ENCODE data around the gene KHDRBS2.
"Not testable (repeated sequence)": the region's sequence is repeated elsewhere in the genome, so short reads cannot be mapped to it uniquely, and the experiment has no call there.

KHDRBS2 gene

GRCh38 chr6:61857541-61857940 is 428.5 kb downstream of the KHDRBS2 start:
- peaks cover 8 to 14% of the 10 kb centered on the region in 2 donors for H3K9me3 Mint-ChIP-seq
- no peak overlapping the region for H3K27ac Mint-ChIP-seq
- no peaks in the 10 kb centered on the region for H3K27me3 Mint-ChIP-seq
- DNase-seq (no peak), ATAC-seq (replicated peaks) (no peak)
- no peaks in the 10 kb centered on the region for H3K4me1 Mint-ChIP-seq (ENCODE audit: low read depth in 2 of 2)
- no peaks in the 10 kb centered on the region for H3K36me3 Mint-ChIP-seq (ENCODE audit: insufficient read depth)
- no peak overlapping the region for H3K4me3 Mint-ChIP-seq

- Mint-ChIP-seq H3K4me3 (no peak overlapping the region), H3K27ac (no peak overlapping the region), H3K36me3 (ENCODE audit: insufficient read depth) (no peaks in the 10 kb centered on the region), H3K27me3 (no peaks in the 10 kb centered on the region), H3K9me3 (peaks cover 0 to 7% of the 10 kb centered on the region in 2 donors), H3K4me1 (ENCODE audit: low read depth in 2 of 2) (no peaks in the 10 kb centered on the region)
- DNase-seq (no peak), ATAC-seq (replicated peaks) (no peak)
Measured at GRCh38 chr6:61841958-61842357, 444.1 kb downstream of the KHDRBS2 start.

- Mint-ChIP-seq H3K9me3 (peaks cover 0 to 8% of the 10 kb centered on the region in 2 donors), H3K27me3 (no peaks in the 10 kb centered on the region), H3K36me3 (ENCODE audit: insufficient read depth) (no peaks in the 10 kb centered on the region), H3K27ac (no peak overlapping the region), H3K4me1 (ENCODE audit: low read depth in 2 of 2) (no peaks in the 10 kb centered on the region), H3K4me3 (no peak overlapping the region)
- ATAC-seq (replicated peaks) (no peak), DNase-seq (no peak)
Measured at GRCh38 chr6:61835237-61835636, 450.8 kb downstream of the KHDRBS2 start.

GRCh38 chr6:61833176-61833755 is 452.8 kb downstream of the KHDRBS2 start:
- no peak overlapping the region for H3K27ac Mint-ChIP-seq
- no peaks in the 10 kb centered on the region for H3K36me3 Mint-ChIP-seq (ENCODE audit: insufficient read depth)
- no peaks in the 10 kb centered on the region for H3K27me3 Mint-ChIP-seq
- H3K9me3 Mint-ChIP-seq: peaks cover 0 to 3% of the 10 kb centered on the region in 2 donors
- H3K4me1 Mint-ChIP-seq (ENCODE audit: low read depth in 2 of 2): no peaks in the 10 kb centered on the region
- DNase-seq: no peak
- no peak for ATAC-seq (replicated peaks)
- H3K4me3 Mint-ChIP-seq: no peak overlapping the region

- no peak for DNase-seq
- Mint-ChIP-seq H3K27ac (no peak overlapping the region), H3K4me3 (no peak overlapping the region), H3K27me3 (no peaks in the 10 kb centered on the region), H3K36me3 (ENCODE audit: insufficient read depth) (no peaks in the 10 kb centered on the region), H3K4me1 (ENCODE audit: low read depth in 2 of 2) (no peaks in the 10 kb centered on the region), H3K9me3 (peaks cover 8 to 20% of the 10 kb centered on the region in 2 donors)
- no peak for ATAC-seq (replicated peaks)
Measured at GRCh38 chr6:61817716-61818115, 468.3 kb downstream of the KHDRBS2 start.

- Mint-ChIP-seq H3K36me3 (ENCODE audit: insufficient read depth) (no peaks in the 10 kb centered on the region), H3K9me3 (peaks cover 8 to 9% of the 10 kb centered on the region in 2 donors), H3K4me3 (no peak overlapping the region), H3K27ac (no peak overlapping the region), H3K4me1 (ENCODE audit: low read depth in 2 of 2) (no peaks in the 10 kb centered on the region), H3K27me3 (no peaks in the 10 kb centered on the region)
- DNase-seq: no peak
- ATAC-seq (replicated peaks): no peak
Measured at GRCh38 chr6:61810047-61810446, 476.0 kb downstream of the KHDRBS2 start.

GRCh38 chr6:61809004-61809595 is 476.9 kb downstream of the KHDRBS2 start:
- ATAC-seq (replicated peaks): no peak
- no peak overlapping the region for H3K27ac Mint-ChIP-seq
- H3K36me3 Mint-ChIP-seq (ENCODE audit: insufficient read depth): no peaks in the 10 kb centered on the region
- H3K27me3 Mint-ChIP-seq: no peaks in the 10 kb centered on the region
- DNase-seq: no peak
- no peaks in the 10 kb centered on the region for H3K4me1 Mint-ChIP-seq (ENCODE audit: low read depth in 2 of 2)
- H3K9me3 Mint-ChIP-seq: peaks cover 14 to 17% of the 10 kb centered on the region in 2 donors
- H3K4me3 Mint-ChIP-seq: no peak overlapping the region

GRCh38 chr6:61787998-61788397 is 498.0 kb downstream of the KHDRBS2 start:
- Mint-ChIP-seq H3K27ac (no peak overlapping the region), H3K9me3 (peaks cover 0 to 4% of the 10 kb centered on the region in 2 donors), H3K4me1 (ENCODE audit: low read depth in 2 of 2) (no peaks in the 10 kb centered on the region), H3K4me3 (no peak overlapping the region), H3K36me3 (ENCODE audit: insufficient read depth) (no peaks in the 10 kb centered on the region), H3K27me3 (no peaks in the 10 kb centered on the region)
- ATAC-seq (replicated peaks): no peak
- no peak for DNase-seq

GRCh38 chr6:61769446-61769845 is 516.6 kb downstream of the KHDRBS2 start:
- H3K4me1 Mint-ChIP-seq (ENCODE audit: low read depth in 2 of 2); H3K27me3 Mint-ChIP-seq; H3K4me3 Mint-ChIP-seq; H3K36me3 Mint-ChIP-seq (ENCODE audit: insufficient read depth); H3K27ac Mint-ChIP-seq; DNase-seq; ATAC-seq (replicated peaks): not testable (repeated sequence)
- peaks cover 5 to 21% of the 10 kb centered on the region in 2 donors for H3K9me3 Mint-ChIP-seq

GRCh38 chr6:61755739-61756138 is 530.3 kb downstream of the KHDRBS2 start:
- ATAC-seq (replicated peaks) (no peak), DNase-seq (no peak)
- Mint-ChIP-seq H3K27me3 (no peaks in the 10 kb centered on the region), H3K9me3 (peaks cover 4 to 10% of the 10 kb centered on the region in 2 donors), H3K4me1 (ENCODE audit: low read depth in 2 of 2) (no peaks in the 10 kb centered on the region), H3K27ac (no peak overlapping the region), H3K36me3 (ENCODE audit: insufficient read depth) (no peaks in the 10 kb centered on the region), H3K4me3 (no peak overlapping the region)

GRCh38 chr6:61751986-61752385 is 534.0 kb downstream of the KHDRBS2 start:
- no peak for DNase-seq
- ATAC-seq (replicated peaks): no peak
- H3K27ac Mint-ChIP-seq: no peak overlapping the region
- H3K27me3 Mint-ChIP-seq: no peaks in the 10 kb centered on the region
- H3K4me1 Mint-ChIP-seq (ENCODE audit: low read depth in 2 of 2): no peaks in the 10 kb centered on the region
- no peak overlapping the region for H3K4me3 Mint-ChIP-seq
- H3K9me3 Mint-ChIP-seq: peaks cover 0 to 2% of the 10 kb centered on the region in 2 donors
- H3K36me3 Mint-ChIP-seq (ENCODE audit: insufficient read depth): no peaks in the 10 kb centered on the region

- DNase-seq (no peak), ATAC-seq (replicated peaks) (no peak)
- Mint-ChIP-seq H3K27ac (no peak overlapping the region), H3K27me3 (no peaks in the 10 kb centered on the region), H3K4me3 (no peak overlapping the region), H3K4me1 (ENCODE audit: low read depth in 2 of 2) (no peaks in the 10 kb centered on the region), H3K9me3 (peaks cover 0 to 5% of the 10 kb centered on the region in 2 donors), H3K36me3 (ENCODE audit: insufficient read depth) (no peaks in the 10 kb centered on the region)
Measured at GRCh38 chr6:61745994-61746393, 540.0 kb downstream of the KHDRBS2 start.

GRCh38 chr6:61711849-61712248 is 574.2 kb downstream of the KHDRBS2 start:
- Mint-ChIP-seq H3K27ac (no peak overlapping the region), H3K9me3 (peaks cover 7 to 10% of the 10 kb centered on the region in 2 donors), H3K36me3 (ENCODE audit: insufficient read depth) (peaks cover 1% of the 10 kb centered on the region), H3K4me3 (no peak overlapping the region), H3K4me1 (ENCODE audit: low read depth in 2 of 2) (no peaks in the 10 kb centered on the region), H3K27me3 (no peaks in the 10 kb centered on the region)
- ATAC-seq (replicated peaks) (no peak), DNase-seq (no peak)

- Mint-ChIP-seq H3K36me3 (ENCODE audit: insufficient read depth) (no peaks in the 10 kb centered on the region), H3K27me3 (no peaks in the 10 kb centered on the region), H3K27ac (no peak overlapping the region), H3K4me3 (no peak overlapping the region), H3K9me3 (peaks cover 5 to 7% of the 10 kb centered on the region in 2 donors), H3K4me1 (ENCODE audit: low read depth in 2 of 2) (no peaks in the 10 kb centered on the region)
- ATAC-seq (replicated peaks): no peak
- no peak for DNase-seq
Measured at GRCh38 chr6:61688165-61688564, 597.9 kb downstream of the KHDRBS2 start.
